HG03432 (cell line): ENCODE measurements around the gene CCBE1.

Experiments used
- ATAC-seq: cut with Tn5 transposase; IDR thresholded peaks from one replicate; pipeline ENCODE4 v1.9.1; 2021; ENCODE audit warnings: mild to moderate bottlenecking, moderate library complexity; ENCODE audit not compliant: unreplicated experiment

The CCBE1 gene

GRCh38 chr18:59509481-59510442 lies 187.5 kb downstream of the CCBE1 start:
- ATAC-seq: no peak

GRCh38 chr18:59505356-59505755 lies 191.9 kb downstream of the CCBE1 start:
- ATAC-seq: no peak

- no peak for ATAC-seq
Observed at GRCh38 chr18:59502274-59503175, 194.7 kb downstream of the CCBE1 start.

GRCh38 chr18:59501920-59502273 lies 195.3 kb downstream of the CCBE1 start:
- no peak for ATAC-seq

- ATAC-seq: no peak
Observed at GRCh38 chr18:59500765-59501164, 196.5 kb downstream of the CCBE1 start.

- no peak for ATAC-seq
Observed at GRCh38 chr18:59498506-59499086, 198.6 kb downstream of the CCBE1 start.

- ATAC-seq: no peak
Observed at GRCh38 chr18:59492756-59493421, 204.3 kb downstream of the CCBE1 start.

- peak; percentile 69 for ATAC-seq
Observed at GRCh38 chr18:59488899-59489298, 208.3 kb downstream of the CCBE1 start.

- ATAC-seq: no peak
Observed at GRCh38 chr18:59485382-59485781, 211.8 kb downstream of the CCBE1 start.

GRCh38 chr18:59484561-59485328 lies 212.5 kb downstream of the CCBE1 start:
- no peak for ATAC-seq

- ATAC-seq: no peak
Observed at GRCh38 chr18:59484131-59484530, 213.1 kb downstream of the CCBE1 start.

- ATAC-seq: no peak
Observed at GRCh38 chr18:59481436-59481835, 215.8 kb downstream of the CCBE1 start.

- ATAC-seq: no peak
Observed at GRCh38 chr18:59479776-59480175, 217.4 kb downstream of the CCBE1 start.

- ATAC-seq: no peak
Observed at GRCh38 chr18:59478591-59478990, 218.6 kb downstream of the CCBE1 start.

- no peak for ATAC-seq
Observed at GRCh38 chr18:59477849-59478248, 219.4 kb downstream of the CCBE1 start.

- no peak for ATAC-seq
Observed at GRCh38 chr18:59470561-59471121, 226.6 kb downstream of the CCBE1 start.

GRCh38 chr18:59469463-59470180 lies 227.6 kb downstream of the CCBE1 start:
- ATAC-seq: no peak

- no peak for ATAC-seq
Observed at GRCh38 chr18:59468821-59469220, 228.4 kb downstream of the CCBE1 start.

GRCh38 chr18:59467497-59467896 lies 229.7 kb downstream of the CCBE1 start:
- no peak for ATAC-seq
